ENCODE results near the gene PRL. TPM values are rescaled to one million over a fixed set of nuclear protein-coding genes. Genes with fewer than 3 reads are reported as not detected.

Gene PRL
- total and polyA plus RNA-seq, 2 of the 8 experiments (the other 6 are each of a cell fraction or from before 2014, with no cell fraction given), result not detected

DNA sequence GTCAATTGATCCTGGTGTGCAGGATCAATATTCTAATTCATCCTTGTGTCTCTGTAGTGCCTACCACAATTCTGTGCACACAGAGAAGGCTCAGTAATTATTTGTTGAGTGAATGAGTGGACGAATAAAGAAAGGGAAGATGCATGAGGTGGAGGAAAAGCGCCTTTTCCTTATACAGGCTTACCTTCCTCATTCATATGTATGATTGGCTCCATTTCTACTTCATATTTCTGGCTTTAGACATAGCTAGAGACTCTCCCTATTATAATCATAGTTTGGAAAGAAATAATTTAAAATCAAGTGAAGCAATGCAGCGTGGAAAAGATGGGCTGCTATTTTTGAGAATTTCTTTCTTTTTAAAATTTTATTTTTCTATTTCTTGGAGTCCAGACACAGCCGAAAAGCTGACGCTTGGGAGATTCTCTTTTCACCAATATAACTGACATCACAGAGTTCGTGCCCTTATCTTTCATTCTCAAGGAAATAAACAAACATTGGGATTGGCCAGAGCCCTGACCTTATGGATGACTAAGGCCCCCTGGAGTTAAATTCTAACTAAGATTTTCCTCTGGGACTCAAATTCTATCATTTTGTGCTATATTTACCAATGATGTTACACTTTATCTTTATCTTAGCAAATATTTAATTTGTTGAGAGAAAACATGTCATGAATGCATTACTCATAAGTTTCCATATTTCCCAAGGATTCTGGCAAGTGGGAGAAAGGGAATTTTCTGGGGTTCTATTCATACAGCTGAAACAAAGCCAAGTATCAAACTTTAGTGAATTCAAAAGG, 48.1 kb downstream of the PRL start (continued):
- TF ChIP-seq POLR2AphosphoS5 (IDR thresholded peaks at IDR 0.05; ENCODE audit: low read depth, low read length) (no peak), BRCA1 (IDR thresholded peaks at IDR 0.05; ENCODE audit: low read depth, low read length) (no peak), YY1 (IDR thresholded peaks at IDR 0.05; ENCODE audit: low read depth, low read length) (no peak), SUZ12 (IDR thresholded peaks at IDR 0.05; ENCODE audit: low read length) (no peak), EP300 (IDR thresholded peaks at IDR 0.05; ENCODE audit: borderline replicate concordance in 1 of 2, low read depth in 2 of 2, low read length in 2 of 2) (no peak)
